AG04450 (cell line): Measurements from ENCODE around the gene SPRR2B. TPM values are rescaled to one million over a fixed set of nuclear protein-coding genes. Genes with fewer than 3 reads are reported as not detected.

Experiments used
- CTCF ChIA-PET: fragments of 300-600, 350-600 bp; formaldehyde crosslinking; extraction: SDS; loops from one replicate; lab custom pipeline; 2022; ENCODE audit warnings: antibody characterized with exemption, inconsistent platforms; lab: Charles Lee
- POLR2A ChIA-PET: fragments of 350-600 bp; formaldehyde crosslinking; extraction: SDS; loops from one replicate; lab custom pipeline; 2021; ENCODE audit warnings: antibody characterized with exemption, inconsistent platforms; lab: Yijun Ruan, JAX
- DNase-seq: peaks from one replicate; pipeline ENCODE4 v3.0.0-alpha.2; 2011; ENCODE audit warnings: low read depth, low spot score
- H3K27ac ChIP-seq: one replicate; pipeline ENCODE4 v1.5.1; 2012; ENCODE audit warnings: low read depth, low read length, control low read depth
- H3K27me3 ChIP-seq: one replicate; pipeline ENCODE4 v1.6.0; 2012; ENCODE audit warnings: low read length; ENCODE audit not compliant: control insufficient read depth, insufficient read depth
- H3K4me3 ChIP-seq: 2 replicates; pipeline ENCODE4 v1.5.1; 2011; ENCODE audit warnings: mild to moderate bottlenecking, low read depth, low read length, control low read depth
- H3K9me3 ChIP-seq: 2 replicates; pipeline ENCODE4 v1.5.1; 2012; ENCODE audit warnings: low read length; ENCODE audit not compliant: control insufficient read depth, insufficient read depth
- CTCF ChIP-seq: IDR thresholded peaks from 2 replicates; pipeline ENCODE4 v1.5.1; 2011; ENCODE audit warnings: low read depth, low read length, control low read depth, inconsistent platforms
- polyA plus RNA-seq: library from polyadenylated mRNA; depleted of rRNA; stranded (reverse); fragments of >200 nt; gene quantifications from 2 replicates; pipeline ENCODE4 v1.2.3, GENCODE V29; 2011

SPRR2B gene
- polyA plus RNA-seq, 1 experiment, result not detected

- CTCF ChIA-PET, result interaction anchor here (0.6 kb wide), 1 partner anchor 253 kb away, joined by 6 read pairs; no protein-coding TSS in a partner anchor
- Histone ChIP-seq H3K27ac (no peak overlapping the region), H3K27me3 (no peaks in the 10 kb centered on the region), H3K9me3 (no peaks in the 10 kb centered on the region; the same call in 1 of the 2 replicates), H3K4me3 (no peak overlapping the region)
- POLR2A ChIA-PET, result no interaction called here
- no peak for TF ChIP-seq CTCF
- DNase-seq, result no peak
Observed at GRCh38 chr1:153081736-153082135, 10.3 kb upstream of the SPRR2B start.

- Histone ChIP-seq H3K4me3 (no peak overlapping the region), H3K27me3 (no peaks in the 10 kb centered on the region), H3K27ac (no peak overlapping the region), H3K9me3 (no peaks in the 10 kb centered on the region)
- DNase-seq, result no peak
- ChIA-PET POLR2A (no interaction called here), CTCF (no interaction called here)
- TF ChIP-seq CTCF, result no peak
Observed at GRCh38 chr1:153072806-153073726, 1.7 kb upstream of the SPRR2B start.

- no peak overlapping the region for H3K27ac ChIP-seq
- no peaks in the 10 kb centered on the region for H3K27me3 ChIP-seq
- no peak for TF ChIP-seq CTCF
- DNase-seq, result no peak
- H3K9me3 ChIP-seq, result no peaks in the 10 kb centered on the region
- ChIA-PET POLR2A (no interaction called here), CTCF (no interaction called here)
- no peak overlapping the region for H3K4me3 ChIP-seq
Observed at GRCh38 chr1:153070243-153070642, 1.2 kb downstream of the SPRR2B start.

GRCh38 chr1:153058826-153059784 is 12.3 kb downstream of the SPRR2B start:
- ChIA-PET CTCF (interaction anchor here (0.6 kb wide), 1 partner anchor 69 kb away, joined by 5 read pairs; no protein-coding TSS in a partner anchor), POLR2A (no interaction called here)
- DNase-seq, result no peak
- no peak overlapping the region for H3K27ac ChIP-seq
- no peak overlapping the region for H3K4me3 ChIP-seq
- no peaks in the 10 kb centered on the region for H3K27me3 ChIP-seq
- H3K9me3 ChIP-seq, result no peaks in the 10 kb centered on the region
- TF ChIP-seq CTCF, result no peak
